NCI-H2196 (cell line): Measurements from ENCODE around the gene ZNF132.

ENCODE experiments used
- DNase-seq: peaks from one replicate; lab custom pipeline; 2025; ENCODE audit not compliant: unreplicated experiment; lab: John Stamatoyannopoulos, UW

Gene ZNF132

DNA sequence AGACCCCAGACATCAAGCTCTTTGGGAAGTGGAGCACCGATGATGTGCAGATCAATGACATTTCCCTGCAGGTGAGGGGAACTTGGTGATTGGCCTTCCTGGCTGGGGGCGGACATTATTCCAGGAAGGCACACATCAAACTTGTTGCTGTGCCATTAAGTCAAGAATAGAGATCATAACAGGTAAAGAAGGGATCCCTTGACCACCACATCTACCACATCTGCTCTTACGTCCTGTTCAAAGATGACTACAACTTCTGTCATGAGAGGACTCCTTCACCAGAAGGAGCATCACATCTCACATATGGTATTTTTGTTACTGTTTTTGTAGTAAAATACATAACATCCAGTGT is 51.8 kb downstream of the ZNF132 start:
- DNase-seq = no peak

DNA sequence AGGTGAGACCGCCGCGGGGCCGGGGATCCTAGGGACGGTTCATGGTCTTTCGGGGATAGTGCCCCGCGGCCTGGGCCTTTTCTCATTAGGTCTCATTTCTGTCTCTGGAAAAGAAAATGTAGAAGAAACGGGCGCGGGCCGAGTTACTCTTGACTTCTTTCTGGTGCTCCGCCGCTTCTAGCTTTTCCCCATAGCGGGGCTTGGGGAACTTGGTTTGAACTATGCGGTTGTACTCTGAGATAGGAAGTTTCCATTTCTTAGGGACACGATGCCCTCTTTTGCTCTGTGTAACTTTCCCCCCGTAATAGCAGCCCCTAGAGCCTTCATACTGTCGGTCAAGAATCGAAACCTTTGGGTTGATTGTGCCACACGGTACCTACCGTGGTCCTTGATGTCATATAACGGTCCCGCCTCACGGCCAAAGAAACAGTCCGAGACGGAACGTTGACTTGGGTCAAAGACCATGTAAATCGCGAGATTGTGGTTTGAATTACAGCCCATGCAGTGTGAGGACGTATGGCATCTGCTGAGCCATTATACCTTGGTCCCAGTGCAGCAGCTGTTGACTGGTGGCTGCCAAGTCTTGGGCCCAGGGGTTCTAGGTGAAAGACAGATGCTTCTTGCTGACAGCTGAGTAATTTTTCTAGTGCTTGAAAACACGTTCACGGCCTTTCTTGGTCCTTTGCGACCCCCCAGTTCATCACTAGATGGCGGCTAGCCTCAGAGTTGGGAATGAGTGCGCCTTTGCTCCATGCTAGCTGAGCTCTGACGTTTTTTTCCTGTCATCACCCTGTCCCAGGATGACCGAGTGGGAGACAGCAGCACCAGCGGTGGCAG is 52.4 kb downstream of the ZNF132 start:
- DNase-seq = no peak

DNA sequence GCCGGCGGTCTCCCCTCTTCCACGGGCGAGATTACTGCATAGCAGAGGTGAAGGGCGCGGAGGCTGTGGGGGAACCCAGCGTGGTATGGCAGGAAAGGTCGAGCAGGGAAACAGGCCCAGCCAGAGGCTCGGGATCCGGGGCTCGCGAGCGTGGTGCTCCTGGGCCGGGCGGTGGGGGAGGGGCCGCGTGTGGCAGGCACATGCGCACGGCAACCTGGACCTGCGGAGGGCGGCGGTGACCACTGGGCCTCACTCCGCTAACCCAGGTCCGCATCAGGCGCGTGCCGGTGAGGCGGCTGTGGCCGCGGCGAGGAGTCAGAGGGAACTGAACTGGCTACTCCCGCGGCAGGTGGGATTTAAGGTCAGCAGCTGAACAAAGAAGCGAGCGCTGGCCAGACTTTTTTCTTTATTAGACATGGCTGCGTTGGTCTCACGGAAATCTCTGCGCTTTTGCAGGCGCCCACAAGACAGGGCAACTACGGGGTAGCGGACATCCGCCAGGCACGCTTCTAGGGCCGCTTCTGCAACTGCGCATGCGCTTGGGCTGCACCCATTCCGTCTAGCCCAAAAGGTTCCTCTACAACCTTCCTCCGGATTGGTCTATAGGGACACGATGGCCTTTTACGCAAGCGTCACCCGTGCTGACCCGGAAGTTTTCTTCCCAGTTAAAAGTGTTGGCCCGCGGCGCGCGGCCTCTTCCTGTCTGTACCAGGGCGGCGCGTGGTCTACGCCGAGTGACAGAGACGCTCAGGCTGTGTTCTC is 53.2 kb downstream of the ZNF132 start, which contains the start of gene RPS5:
Gene RPS5 (plus strand): TSS at position 694 of the 762 bp plus-strand sequence. CDS start 869 bp downstream, outside the sequence.
- DNase-seq = peak; percentile 98

DNA sequence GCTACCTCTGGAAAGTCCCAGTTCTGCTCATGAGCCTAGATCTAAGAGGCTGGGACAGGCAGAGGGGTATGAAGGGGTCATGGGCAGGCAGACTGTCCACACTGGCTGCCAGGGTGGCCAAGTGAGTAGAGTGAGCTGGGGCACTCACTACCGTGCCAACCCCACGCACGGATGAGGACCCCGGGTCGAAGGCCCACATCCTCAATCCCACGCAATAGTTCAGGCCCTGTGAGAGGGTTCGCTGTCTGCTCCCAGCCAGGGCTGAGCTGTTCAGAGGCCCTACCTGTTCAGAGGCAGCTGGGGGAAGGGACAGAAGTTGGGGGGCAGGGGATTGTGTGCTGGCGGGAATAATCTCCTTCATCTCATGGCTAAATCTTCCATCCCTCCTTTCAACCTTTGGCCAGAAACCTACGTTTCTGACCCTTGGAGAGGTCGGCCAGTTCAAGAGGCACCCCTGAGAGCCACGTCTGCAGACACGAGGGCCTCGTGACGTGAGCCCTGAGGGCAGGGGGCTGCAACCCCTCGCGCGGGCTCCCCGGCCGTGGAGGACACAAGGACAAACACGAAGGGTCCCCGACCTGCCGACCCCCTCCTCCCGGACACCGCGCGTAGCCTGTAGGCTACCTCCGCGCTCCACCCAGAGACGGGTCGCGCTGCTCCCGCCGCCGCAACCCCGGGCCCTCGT is 53.9 kb downstream of the ZNF132 start:
- no peak for DNase-seq

DNA sequence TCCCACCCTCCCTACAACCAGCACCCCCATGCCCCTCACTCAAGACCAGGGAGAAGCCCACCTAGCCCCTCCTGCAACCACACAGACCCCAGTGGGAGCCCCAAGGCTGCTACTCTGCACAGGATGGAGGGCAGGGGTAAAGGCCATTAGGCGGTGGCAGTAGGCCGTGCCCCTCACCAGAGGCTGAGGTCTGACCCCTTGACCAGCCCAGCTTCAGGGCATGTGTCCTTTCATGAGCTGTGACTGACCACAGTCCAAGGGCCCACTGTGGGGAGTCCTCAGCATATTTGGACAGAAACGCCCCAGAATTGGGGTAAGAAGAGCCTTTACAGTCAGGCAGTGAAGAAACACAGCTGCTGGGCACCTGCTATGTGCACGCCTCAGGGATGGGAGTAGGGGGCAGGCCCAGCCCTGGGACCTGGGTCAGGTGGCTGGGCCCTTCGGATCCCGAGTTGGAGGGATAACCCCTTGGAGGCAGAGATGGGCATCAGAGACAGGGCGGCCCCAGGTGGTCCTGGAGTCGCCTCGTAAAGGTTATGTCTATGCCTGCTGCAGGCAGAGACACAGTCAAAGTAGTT is 54.6 kb downstream of the ZNF132 start:
- DNase-seq = no peak

DNA sequence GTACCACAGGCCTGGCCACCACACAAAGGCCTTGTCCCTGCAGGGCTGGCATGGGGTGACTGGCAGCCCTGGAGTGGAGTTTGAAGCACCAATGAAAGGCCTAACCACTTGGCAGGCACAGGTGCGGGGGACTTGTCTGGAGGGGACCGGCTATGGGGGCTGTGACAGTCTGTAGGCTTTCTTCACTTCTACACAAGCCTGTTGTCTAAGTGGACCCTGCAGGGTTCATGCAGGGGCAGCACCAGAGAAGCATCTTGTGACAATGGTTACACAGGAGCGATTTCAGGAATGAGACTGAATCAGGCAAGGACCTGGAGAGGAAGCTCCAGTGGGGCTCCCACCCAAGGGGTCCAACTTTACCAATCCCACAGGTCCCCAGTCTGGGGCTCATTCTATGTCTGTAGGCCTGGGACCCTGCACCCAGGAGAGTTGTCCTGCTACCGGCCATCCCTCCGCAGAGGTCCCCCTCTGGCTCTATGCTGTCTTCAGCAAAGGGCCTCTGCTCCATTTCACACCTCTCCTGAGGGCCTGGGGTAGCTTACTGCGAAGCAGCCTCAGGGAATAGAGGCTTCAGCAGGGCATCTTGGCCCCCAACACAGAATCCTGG is 56.9 kb downstream of the ZNF132 start:
- DNase-seq = no peak
